ENCODE data around the gene CCN5.

DNA sequence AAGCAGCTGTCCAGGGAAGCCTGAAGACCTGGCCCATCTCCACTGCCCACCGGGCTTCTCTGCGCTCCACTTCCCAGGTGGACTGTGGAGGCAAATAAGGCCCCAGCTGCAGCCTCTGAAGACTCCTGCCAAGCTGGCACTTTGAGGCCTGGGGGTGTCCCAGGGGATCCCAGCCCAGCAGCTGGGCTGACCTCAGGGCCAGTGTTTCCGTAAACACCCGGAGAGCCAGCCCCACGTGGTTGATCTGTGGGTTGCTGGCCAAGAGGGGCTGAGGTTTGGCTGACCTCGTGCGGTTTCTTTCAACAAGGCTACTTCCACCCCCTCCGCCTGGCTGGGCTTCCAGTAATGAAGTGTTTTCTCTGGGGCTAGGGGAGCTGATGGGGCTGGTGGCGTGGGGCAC lies 12.4 kb upstream of the CCN5 start:
- TF ChIP-seq, protein P1, sequence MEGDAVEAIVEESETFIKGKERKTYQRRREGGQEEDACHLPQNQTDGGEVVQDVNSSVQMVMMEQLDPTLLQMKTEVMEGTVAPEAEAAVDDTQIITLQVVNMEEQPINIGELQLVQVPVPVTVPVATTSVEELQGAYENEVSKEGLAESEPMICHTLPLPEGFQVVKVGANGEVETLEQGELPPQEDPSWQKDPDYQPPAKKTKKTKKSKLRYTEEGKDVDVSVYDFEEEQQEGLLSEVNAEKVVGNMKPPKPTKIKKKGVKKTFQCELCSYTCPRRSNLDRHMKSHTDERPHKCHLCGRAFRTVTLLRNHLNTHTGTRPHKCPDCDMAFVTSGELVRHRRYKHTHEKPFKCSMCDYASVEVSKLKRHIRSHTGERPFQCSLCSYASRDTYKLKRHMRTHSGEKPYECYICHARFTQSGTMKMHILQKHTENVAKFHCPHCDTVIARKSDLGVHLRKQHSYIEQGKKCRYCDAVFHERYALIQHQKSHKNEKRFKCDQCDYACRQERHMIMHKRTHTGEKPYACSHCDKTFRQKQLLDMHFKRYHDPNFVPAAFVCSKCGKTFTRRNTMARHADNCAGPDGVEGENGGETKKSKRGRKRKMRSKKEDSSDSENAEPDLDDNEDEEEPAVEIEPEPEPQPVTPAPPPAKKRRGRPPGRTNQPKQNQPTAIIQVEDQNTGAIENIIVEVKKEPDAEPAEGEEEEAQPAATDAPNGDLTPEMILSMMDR (IDR thresholded peaks at IDR 0.05) = no peak
- no peak for TF ChIP-seq EZH2phosphoT487 (IDR thresholded peaks at IDR 0.05)
- no peak for TF ChIP-seq EZH2 (IDR thresholded peaks at IDR 0.05)

Measured in neural progenitor cell (in vitro differentiated cells).